Breast epithelium (tissue), 4 donors: ENCODE measurements around the gene NACC2. TPM values are rescaled to one million over a fixed set of nuclear protein-coding genes. Genes with fewer than 3 reads are reported as not detected.

Source experiments
- DNase-seq, 2 donors: peaks; one replicate each; pipeline ENCODE4 v3.0.0-alpha.2; 2019; ENCODE audit warnings: low spot score in 2 of 2
- H3K27ac ChIP-seq, 2 donors: fragments of 200-600 bp; sonication (generic) in 1 of 2; one replicate each; pipeline ENCODE4 v1.5.1; 2016 to 2019; ENCODE audit warnings: mild to moderate bottlenecking in 1 of 2
- H3K27me3 ChIP-seq, 2 donors: fragments of 200-600 bp; sonication (generic) in 1 of 2; one replicate each; pipeline versions ENCODE4 v1.5.1 to v1.6.0; 2017 to 2019; ENCODE audit warnings: control low read depth in 1 of 2, mild to moderate bottlenecking in 1 of 2
- H3K36me3 ChIP-seq: fragments of 200-600 bp; one replicate; pipeline ENCODE4 v1.5.1; 2019
- H3K4me1 ChIP-seq, 2 donors: fragments of 200-600 bp; sonication (generic); one replicate each; pipeline ENCODE4 v1.5.1; 2016 to 2019; ENCODE audit warnings: control low read depth in 1 of 2
- H3K4me3 ChIP-seq, 3 donors: fragments of 200-600 bp; sonication (generic); 1 replicate in 2 of 3; 2 replicates in 1 of 3; pipeline ENCODE4 v1.5.1; 2016 to 2019; ENCODE audit warnings: mild to moderate bottlenecking in 3 of 3, moderate library complexity in 2 of 3
- H3K9me3 ChIP-seq, 2 donors: fragments of 200-600 bp; sonication (generic) in 1 of 2; one replicate each; pipeline ENCODE4 v1.5.1; 2016 to 2019; ENCODE audit warnings: control low read depth in 1 of 2
- POLR2A ChIP-seq: fragments of 450-650 bp; IDR thresholded peaks from one replicate; pipeline ENCODE4 v1.6.1; 2016; ENCODE audit warnings: antibody characterized with exemption, mild to moderate bottlenecking, moderate library complexity
- POLR2AphosphoS5 ChIP-seq, 3 donors: sonication (generic); formaldehyde crosslinking; IDR thresholded peaks; one replicate each; pipeline ENCODE4 v1.6.1; 2017; ENCODE audit warnings: antibody characterized with exemption in 3 of 3
- intact Hi-C: fragments of 100-400 bp; cut with DNase I; formaldehyde crosslinking; loops from one replicate; pipeline ENCODE4 v1.15.1; 2023; ENCODE audit warnings: low total_unique reads
- total RNA-seq, 3 donors: library from RNA; depleted of rRNA; stranded (reverse); fragments of >200 nt; gene quantifications; one replicate each; pipeline ENCODE4 v1.1.0, GENCODE V29; 2016
- TF ChIP-seq, protein P1 (sequence below), 3 donors: fragments of 450-650 bp; IDR thresholded peaks; one replicate each; pipeline ENCODE4 v1.5.1; 2016 to 2017; ENCODE audit warnings: antibody characterized with exemption in 3 of 3, mild to moderate bottlenecking in 3 of 3, moderate library complexity in 3 of 3

NACC2 gene
- total RNA-seq, 3 donors from 2014 or later, result 14.0 to 24.2 (median 19.3) TPM

DNA sequence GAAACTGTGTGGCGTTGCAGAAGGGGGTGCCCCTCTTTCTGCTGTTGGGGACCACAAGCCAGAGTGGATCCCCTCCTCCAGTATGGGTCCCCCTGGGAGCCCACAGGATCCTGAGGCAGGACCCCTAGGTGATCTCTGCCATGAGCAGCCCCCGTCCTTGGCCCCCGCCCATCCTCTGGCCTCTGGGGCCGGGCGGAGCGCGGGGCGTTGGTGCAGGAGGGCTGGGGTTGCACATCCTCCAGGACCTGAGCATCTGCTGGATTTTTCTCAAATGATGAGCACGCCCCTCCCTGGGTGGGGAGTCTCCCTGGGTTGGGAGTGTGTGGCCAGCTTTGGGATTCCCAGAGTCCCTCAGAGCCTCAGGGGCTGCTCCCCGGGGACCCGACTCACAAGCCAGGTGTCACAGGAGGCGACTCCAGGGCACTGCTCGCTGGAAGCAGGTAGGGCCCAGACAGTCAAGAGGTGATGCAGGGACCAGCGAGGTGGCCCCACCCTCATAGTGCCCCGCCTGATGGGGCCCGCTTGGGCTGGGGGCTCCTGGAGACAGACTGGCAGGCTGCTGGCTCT lies 107.2 kb downstream of the NACC2 start:
- intact Hi-C loops, result no loop called here
- H3K4me1 ChIP-seq, result peaks cover 6 to 21% of the 10 kb centered on the region in 2 donors
- TF ChIP-seq POLR2A (no peak), POLR2AphosphoS5 (IDR thresholded peaks at IDR 0.05) (no peak)
- TF ChIP-seq, protein P1, sequence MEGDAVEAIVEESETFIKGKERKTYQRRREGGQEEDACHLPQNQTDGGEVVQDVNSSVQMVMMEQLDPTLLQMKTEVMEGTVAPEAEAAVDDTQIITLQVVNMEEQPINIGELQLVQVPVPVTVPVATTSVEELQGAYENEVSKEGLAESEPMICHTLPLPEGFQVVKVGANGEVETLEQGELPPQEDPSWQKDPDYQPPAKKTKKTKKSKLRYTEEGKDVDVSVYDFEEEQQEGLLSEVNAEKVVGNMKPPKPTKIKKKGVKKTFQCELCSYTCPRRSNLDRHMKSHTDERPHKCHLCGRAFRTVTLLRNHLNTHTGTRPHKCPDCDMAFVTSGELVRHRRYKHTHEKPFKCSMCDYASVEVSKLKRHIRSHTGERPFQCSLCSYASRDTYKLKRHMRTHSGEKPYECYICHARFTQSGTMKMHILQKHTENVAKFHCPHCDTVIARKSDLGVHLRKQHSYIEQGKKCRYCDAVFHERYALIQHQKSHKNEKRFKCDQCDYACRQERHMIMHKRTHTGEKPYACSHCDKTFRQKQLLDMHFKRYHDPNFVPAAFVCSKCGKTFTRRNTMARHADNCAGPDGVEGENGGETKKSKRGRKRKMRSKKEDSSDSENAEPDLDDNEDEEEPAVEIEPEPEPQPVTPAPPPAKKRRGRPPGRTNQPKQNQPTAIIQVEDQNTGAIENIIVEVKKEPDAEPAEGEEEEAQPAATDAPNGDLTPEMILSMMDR (IDR thresholded peaks at IDR 0.05), result no peak
- no peak overlapping the region for H3K27ac ChIP-seq
- peaks cover 0 to 59% of the 10 kb centered on the region in 2 donors for H3K27me3 ChIP-seq
- DNase-seq, result no peak
- no peak overlapping the region for H3K4me3 ChIP-seq
- no peaks in the 10 kb centered on the region for H3K9me3 ChIP-seq
- H3K36me3 ChIP-seq, result no peaks in the 10 kb centered on the region

DNA sequence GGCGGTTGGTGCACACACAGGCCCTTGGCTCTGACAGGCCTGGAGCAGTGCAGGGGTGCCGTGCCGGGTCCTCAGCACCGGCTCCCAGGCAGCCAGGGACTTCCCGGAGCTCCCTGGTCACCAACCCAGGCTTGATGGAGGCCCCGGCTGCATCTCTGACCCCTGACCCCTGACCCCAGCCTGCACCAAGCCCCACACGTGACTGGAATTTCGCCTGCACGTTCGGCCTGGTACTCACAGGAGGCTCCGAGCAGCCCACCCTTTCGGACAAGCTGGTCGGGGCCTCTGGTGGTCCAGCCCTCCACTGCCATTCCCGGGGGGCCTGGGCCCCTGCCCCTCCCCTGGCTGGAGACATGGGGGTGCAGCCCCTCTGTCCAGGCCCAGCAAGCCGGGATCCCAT lies 108.5 kb downstream of the NACC2 start:
- Histone ChIP-seq H3K9me3 (no peaks in the 10 kb centered on the region), H3K36me3 (no peaks in the 10 kb centered on the region), H3K27ac (no peak overlapping the region), H3K27me3 (peaks cover 0 to 67% of the 10 kb centered on the region in 2 donors), H3K4me1 (peaks cover 0 to 8% of the 10 kb centered on the region in 2 donors), H3K4me3 (no peak overlapping the region)
- intact Hi-C loops, result no loop called here
- no peak for DNase-seq
- TF ChIP-seq POLR2A (no peak), POLR2AphosphoS5 (IDR thresholded peaks at IDR 0.05) (no peak)
- TF ChIP-seq, protein P1 (IDR thresholded peaks at IDR 0.05), result no peak

DNA sequence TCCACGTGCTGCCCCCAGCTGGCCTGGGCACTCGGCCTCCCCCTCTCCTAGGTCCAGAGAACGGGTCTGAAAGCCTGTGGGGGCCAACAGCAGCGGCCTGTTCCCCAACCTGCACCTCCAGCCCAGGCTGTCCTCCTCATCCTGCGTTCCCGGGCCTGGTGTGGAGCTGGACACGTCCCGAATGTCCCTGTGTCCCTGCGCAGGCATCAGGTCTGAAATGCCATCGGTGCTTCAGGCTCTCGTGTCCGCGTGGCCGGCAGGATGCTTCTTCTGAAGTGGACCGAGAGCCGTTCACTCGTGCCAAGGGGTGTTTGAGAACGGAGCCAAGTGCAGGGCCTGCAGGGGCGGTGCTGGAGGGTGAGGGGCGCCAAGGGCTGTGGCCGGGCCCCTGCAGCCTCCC lies 109.2 kb downstream of the NACC2 start:
- Histone ChIP-seq H3K27ac (no peak overlapping the region), H3K27me3 (peaks cover 0 to 72% of the 10 kb centered on the region in 2 donors), H3K9me3 (no peaks in the 10 kb centered on the region), H3K4me3 (no peak overlapping the region), H3K4me1 (peaks cover 0 to 7% of the 10 kb centered on the region in 2 donors), H3K36me3 (no peaks in the 10 kb centered on the region)
- TF ChIP-seq, protein P1 (IDR thresholded peaks at IDR 0.05), result no peak
- TF ChIP-seq POLR2AphosphoS5 (IDR thresholded peaks at IDR 0.05), result no peak
- no peak for TF ChIP-seq POLR2A
- intact Hi-C loops, result no loop called here
- DNase-seq, result no peak

DNA sequence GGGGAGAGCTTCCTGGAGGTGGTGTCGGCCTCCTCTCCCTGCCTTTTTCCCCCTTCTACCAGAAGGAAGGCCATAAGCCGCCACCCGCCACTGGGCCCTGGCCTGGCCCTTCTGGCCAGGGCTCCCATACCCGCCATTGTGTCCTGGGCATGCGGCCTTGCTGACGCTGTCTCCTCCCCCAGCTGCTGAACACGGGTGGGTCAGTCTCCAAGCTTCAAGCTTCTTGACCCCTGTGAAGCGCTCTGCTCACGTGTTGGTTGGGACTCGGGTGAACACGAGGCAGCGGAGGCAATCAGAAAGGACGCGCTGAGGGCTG lies 109.7 kb downstream of the NACC2 start:
- peaks cover 0 to 77% of the 10 kb centered on the region in 2 donors for H3K27me3 ChIP-seq
- no peak for DNase-seq
- intact Hi-C loops, result no loop called here
- TF ChIP-seq POLR2AphosphoS5 (IDR thresholded peaks at IDR 0.05), result no peak
- TF ChIP-seq POLR2A, result no peak
- TF ChIP-seq, protein P1 (IDR thresholded peaks at IDR 0.05), result no peak
- H3K4me3 ChIP-seq, result no peak overlapping the region
- peaks cover 0 to 7% of the 10 kb centered on the region in 2 donors for H3K4me1 ChIP-seq
- no peaks in the 10 kb centered on the region for H3K36me3 ChIP-seq
- no peak overlapping the region for H3K27ac ChIP-seq
- no peaks in the 10 kb centered on the region for H3K9me3 ChIP-seq

DNA sequence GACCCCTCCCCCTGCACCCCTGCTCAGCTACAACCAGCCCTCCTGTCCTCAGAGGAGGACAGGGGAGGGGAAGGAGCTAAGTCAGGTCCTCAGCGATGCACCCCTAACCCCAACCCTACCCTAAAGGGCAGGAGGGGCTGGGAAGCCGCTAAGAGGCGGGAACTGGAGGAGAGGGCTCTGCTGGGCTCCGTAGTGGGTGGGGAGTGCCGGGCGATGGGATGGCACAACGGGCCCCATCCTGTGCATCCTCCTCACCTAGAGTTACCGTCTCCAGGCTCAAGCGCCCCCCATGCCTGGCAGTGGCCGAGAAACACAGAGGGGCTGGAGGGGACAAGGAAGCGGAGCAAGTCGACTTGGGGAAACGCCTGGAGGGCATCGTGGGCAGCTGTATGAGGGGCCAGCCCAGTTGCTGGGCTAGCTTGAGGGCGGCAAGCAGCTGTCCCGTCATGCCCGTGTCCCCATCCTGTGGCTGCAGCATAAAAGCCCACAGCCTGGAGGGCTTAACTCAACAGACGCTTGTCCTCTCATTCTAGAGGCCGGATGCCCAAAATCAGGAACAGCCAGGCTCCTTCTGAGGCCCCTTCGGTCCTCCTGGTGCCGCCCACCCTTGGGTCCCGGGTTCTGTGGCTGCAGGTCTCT lies 110.9 kb downstream of the NACC2 start:
- intact Hi-C loops, result no loop called here
- no peak for DNase-seq

More for the DNA sequence above, 110.9 kb downstream of the NACC2 start:
- Histone ChIP-seq H3K27me3 (peaks cover 0 to 79% of the 10 kb centered on the region in 2 donors), H3K27ac (no peak overlapping the region), H3K9me3 (no peaks in the 10 kb centered on the region), H3K4me3 (no peak overlapping the region), H3K4me1 (no peaks in the 10 kb centered on the region), H3K36me3 (no peaks in the 10 kb centered on the region)
- TF ChIP-seq, protein P1 (IDR thresholded peaks at IDR 0.05), result no peak
- TF ChIP-seq POLR2A (no peak), POLR2AphosphoS5 (IDR thresholded peaks at IDR 0.05) (no peak)
